Endothelial cell of umbilical vein (primary cell): ENCODE results near the gene H2BK1. TPM values are rescaled to one million over a fixed set of nuclear protein-coding genes. Genes with fewer than 3 reads are reported as not detected.

Source experiments
- BruUV-seq: library from RNA; stranded (reverse); fragments of 400-500 nt; replicated peaks from 2 replicates; lab custom pipeline; 2021; lab: Mats Ljungman, UMichigan
- CTCF ChIA-PET: fragments of 300-600, 350-600 bp; sonication (Branson Sonifier 250); formaldehyde crosslinking; loops from one replicate; lab custom pipeline; 2021; ENCODE audit warnings: antibody characterized with exemption, inconsistent platforms; lab: Charles Lee
- POLR2A ChIA-PET: fragments of 300-600, 350-600 bp; sonication (Branson Sonifier 250); formaldehyde crosslinking; loops from one replicate; lab custom pipeline; 2021; ENCODE audit warnings: antibody characterized with exemption, inconsistent platforms; lab: Charles Lee
- DNase-seq: peaks from one replicate; pipeline ENCODE4 v3.0.0-alpha.2; 2011; ENCODE audit warnings: low read depth, low spot score
- FAIRE-seq: peaks from 2 replicates; lab custom pipeline; 2011; peaks lifted over from hg19 to GRCh38; lab: Jason Lieb, UNC
- H2AFZ ChIP-seq: 2 replicates; pipeline ENCODE4 v1.6.0; 2012; ENCODE audit warnings: low read depth, low read length, control low read depth, inconsistent platforms
- H3K27ac ChIP-seq: 2 replicates; pipeline ENCODE4 v1.5.1; 2011; ENCODE audit warnings: low read depth, mild to moderate bottlenecking, control low read depth, low read length, moderate library complexity; ENCODE audit not compliant: insufficient read depth
- H3K27me3 ChIP-seq, 2 experiments: 2 replicates each; pipeline versions ENCODE4 v1.6.0 to v1.6.1; 2011; ENCODE audit warnings: low read length in 2 of 2, mixed read lengths in 1 of 2; ENCODE audit not compliant: control insufficient read depth in 2 of 2, insufficient read depth in 2 of 2
- H3K36me3 ChIP-seq, 2 experiments: 2 replicates in 1 of 2; 3 replicates in 1 of 2; pipeline ENCODE4 v1.5.1; 2011; ENCODE audit warnings: low read length in 2 of 2, mild to moderate bottlenecking in 1 of 2, moderate library complexity in 1 of 2; ENCODE audit not compliant: control insufficient read depth in 2 of 2, insufficient read depth in 2 of 2; ENCODE audit errors: extremely low read depth in 1 of 2
- H3K4me1 ChIP-seq: 3 replicates; pipeline ENCODE4 v1.5.1; 2011; ENCODE audit warnings: mild to moderate bottlenecking, low read length; ENCODE audit not compliant: control insufficient read depth, insufficient read depth; ENCODE audit errors: extremely low read depth
- H3K4me2 ChIP-seq: 2 replicates; pipeline ENCODE4 v1.6.1; 2011; ENCODE audit warnings: low read length, control low read depth, mixed read lengths; ENCODE audit not compliant: insufficient read depth
- H3K4me3 ChIP-seq, 3 experiments: fragments of 200-600 bp in 1 of 3; sonication (generic), shearing (Covaris generic) in 1 of 3; replicated peaks in 1 of 3; 2 replicates each; pipeline ENCODE4 v1.5.1; 2011 to 2016; ENCODE audit warnings: control low read depth in 3 of 3, low read length in 3 of 3, mild to moderate bottlenecking in 2 of 3, inconsistent platforms in 1 of 3, low read depth in 1 of 3, moderate library complexity in 1 of 3; ENCODE audit not compliant: insufficient read depth in 1 of 3
- H3K79me2 ChIP-seq: 2 replicates; pipeline ENCODE4 v1.6.0; 2012; ENCODE audit warnings: low read length, inconsistent platforms; ENCODE audit not compliant: control insufficient read depth, insufficient read depth
- H3K9ac ChIP-seq: replicated peaks from 2 replicates; pipeline ENCODE3; 2011; ENCODE audit warnings: low read length, control low read depth; ENCODE audit not compliant: insufficient read depth; ENCODE audit errors: extremely low read depth
- H3K9me1 ChIP-seq: replicated peaks from 3 replicates; pipeline ENCODE4 v1.6.0; 2011; ENCODE audit warnings: mild to moderate bottlenecking, low read length; ENCODE audit not compliant: control insufficient read depth, insufficient read depth; ENCODE audit errors: extremely low read depth
- H3K9me3 ChIP-seq: replicated peaks from 2 replicates; pipeline ENCODE4 v1.5.1; 2012; ENCODE audit warnings: low read length, inconsistent platforms; ENCODE audit not compliant: control insufficient read depth, insufficient read depth
- H4K20me1 ChIP-seq: replicated peaks from 2 replicates; pipeline ENCODE3; 2011; ENCODE audit warnings: mild to moderate bottlenecking, low read length; ENCODE audit not compliant: control insufficient read depth, insufficient read depth; ENCODE audit errors: extremely low read depth
- EZH2 ChIP-seq: IDR thresholded peaks from 2 replicates; pipeline ENCODE4 v1.6.1; 2012; ENCODE audit warnings: borderline replicate concordance, low read depth, mild to moderate bottlenecking, moderate library complexity, low read length, inconsistent platforms; ENCODE audit not compliant: severe bottlenecking
- FOS ChIP-seq: IDR thresholded peaks from 2 replicates; pipeline ENCODE4 v1.6.1; 2011; ENCODE audit warnings: mild to moderate bottlenecking, low read length, moderate library complexity, borderline replicate concordance; ENCODE audit not compliant: insufficient read depth
- GATA2 ChIP-seq: IDR thresholded peaks from 2 replicates; pipeline ENCODE4 v1.7.0; 2011; ENCODE audit warnings: low read depth, mild to moderate bottlenecking, moderate library complexity, mixed read lengths, low read length; ENCODE audit not compliant: insufficient read length, insufficient read depth
- JUN ChIP-seq: IDR thresholded peaks from 2 replicates; pipeline ENCODE4 v1.6.1; 2011; ENCODE audit warnings: borderline replicate concordance, low read depth; ENCODE audit not compliant: insufficient read length, insufficient read depth
- MYC ChIP-seq: IDR thresholded peaks from one replicate; pipeline ENCODE4 v1.6.1; 2011; ENCODE audit warnings: mild to moderate bottlenecking, low read depth, low read length
- POLR2A ChIP-seq: IDR thresholded peaks from 2 replicates; pipeline ENCODE4 v1.6.1; 2012; ENCODE audit warnings: low read depth, mild to moderate bottlenecking, control low read depth, low read length
- POLR2AphosphoS5 ChIP-seq: IDR thresholded peaks from 2 replicates; pipeline ENCODE4 v1.6.1; 2012; ENCODE audit warnings: low read depth, mild to moderate bottlenecking, control low read depth, low read length, moderate library complexity; ENCODE audit not compliant: insufficient read depth
- dilution Hi-C: fragments of 300-500 bp; cut with MboI; formaldehyde crosslinking; loops from one replicate; pipeline ENCODE4 v1.15.0; 2019; ENCODE audit warnings: low sequenced_read_pairs; ENCODE audit not compliant: extremely low pct_ligation_motif_present
- intact Hi-C: fragments of 100-400 bp; cut with micrococcal nuclease; formaldehyde crosslinking; loops from one replicate; pipeline ENCODE4 v1.10.0; 2022
- polyA plus RNA-seq, 4 experiments: library from polyadenylated mRNA; depleted of rRNA in 3 of 4; stranded (reverse) in 3 of 4; unstranded in 1 of 4; fragments of >200 nt; gene quantifications; 2 replicates each; pipeline versions ENCODE4 v1.2.1 to v1.2.3, GENCODE V29; 2011 to 2012; ENCODE audit warnings: missing spikeins in 1 of 4
- total RNA-seq: library from RNA; stranded (reverse); gene quantifications from 2 replicates; pipeline ENCODE4 v1.2.3, GENCODE V29; 2021
- TF ChIP-seq, protein P1 (sequence below), 2 donors: IDR thresholded peaks; 1 replicate in 1 of 2; 2 replicates in 1 of 2; pipeline ENCODE4 v1.5.1; 2011; ENCODE audit warnings: low read length in 2 of 2, mild to moderate bottlenecking in 2 of 2, moderate library complexity in 2 of 2, control low read depth in 1 of 2, inconsistent platforms in 1 of 2, low read depth in 1 of 2; ENCODE audit not compliant: insufficient read depth in 1 of 2; ENCODE audit errors: extremely low read depth in 1 of 2
- TF ChIP-seq, protein P2 (sequence below): IDR thresholded peaks from 2 replicates; pipeline ENCODE4 v1.6.1; 2011; ENCODE audit not compliant: insufficient read depth, insufficient read length

The H2BK1 gene
- total and polyA plus RNA-seq, 2 donors (not counting 3 experiments of a cell fraction or from before 2014, with no cell fraction given) = not detected

DNA sequence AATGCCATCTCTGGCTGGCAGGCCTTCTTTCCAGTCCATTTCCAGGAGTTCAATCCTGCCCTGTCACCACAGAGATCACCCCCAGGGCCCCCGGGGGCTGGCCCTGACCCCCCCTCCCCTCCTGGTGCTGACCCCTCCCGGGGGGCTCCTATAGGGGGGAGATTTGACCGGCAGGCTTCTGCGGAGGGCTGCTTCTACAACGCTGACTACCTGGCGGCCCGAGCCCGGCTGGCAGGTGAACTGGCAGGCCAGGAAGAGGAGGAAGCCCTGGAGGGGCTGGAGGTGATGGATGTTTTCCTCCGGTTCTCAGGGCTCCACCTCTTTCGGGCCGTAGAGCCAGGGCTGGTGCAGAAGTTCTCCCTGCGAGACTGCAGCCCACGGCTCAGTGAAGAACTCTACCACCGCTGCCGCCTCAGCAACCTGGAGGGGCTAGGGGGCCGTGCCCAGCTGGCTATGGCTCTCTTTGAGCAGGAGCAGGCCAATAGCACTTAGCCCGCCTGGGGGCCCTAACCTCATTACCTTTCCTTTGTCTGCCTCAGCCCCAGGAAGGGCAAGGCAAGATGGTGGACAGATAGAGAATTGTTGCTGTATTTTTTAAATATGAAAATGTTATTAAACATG is 28.0 kb upstream of the H2BK1 start:
- peaks cover 3 to 37% of the 10 kb centered on the region in 2 experiments for H3K36me3 ChIP-seq
- no TSS peak for BruUV-seq
- H3K4me2 ChIP-seq = no peak overlapping the region
- CTCF ChIA-PET = no interaction called here
- DNase-seq (no peak), FAIRE-seq (no peak)
- POLR2A ChIA-PET = no interaction called here
- H2AFZ ChIP-seq = no peak overlapping the region
- no peak overlapping the region for H3K9ac ChIP-seq
- H3K9me3 ChIP-seq = no peaks in the 10 kb centered on the region
- dilution Hi-C loops = no loop called here
- H4K20me1 ChIP-seq = no peaks in the 10 kb centered on the region
- no peak overlapping the region for H3K4me3 ChIP-seq
- H3K27ac ChIP-seq = no peak overlapping the region
- no peaks in the 10 kb centered on the region for H3K9me1 ChIP-seq
- TF ChIP-seq FOS = no peak
- TF ChIP-seq POLR2AphosphoS5 = no peak
- TF ChIP-seq, protein P1, sequence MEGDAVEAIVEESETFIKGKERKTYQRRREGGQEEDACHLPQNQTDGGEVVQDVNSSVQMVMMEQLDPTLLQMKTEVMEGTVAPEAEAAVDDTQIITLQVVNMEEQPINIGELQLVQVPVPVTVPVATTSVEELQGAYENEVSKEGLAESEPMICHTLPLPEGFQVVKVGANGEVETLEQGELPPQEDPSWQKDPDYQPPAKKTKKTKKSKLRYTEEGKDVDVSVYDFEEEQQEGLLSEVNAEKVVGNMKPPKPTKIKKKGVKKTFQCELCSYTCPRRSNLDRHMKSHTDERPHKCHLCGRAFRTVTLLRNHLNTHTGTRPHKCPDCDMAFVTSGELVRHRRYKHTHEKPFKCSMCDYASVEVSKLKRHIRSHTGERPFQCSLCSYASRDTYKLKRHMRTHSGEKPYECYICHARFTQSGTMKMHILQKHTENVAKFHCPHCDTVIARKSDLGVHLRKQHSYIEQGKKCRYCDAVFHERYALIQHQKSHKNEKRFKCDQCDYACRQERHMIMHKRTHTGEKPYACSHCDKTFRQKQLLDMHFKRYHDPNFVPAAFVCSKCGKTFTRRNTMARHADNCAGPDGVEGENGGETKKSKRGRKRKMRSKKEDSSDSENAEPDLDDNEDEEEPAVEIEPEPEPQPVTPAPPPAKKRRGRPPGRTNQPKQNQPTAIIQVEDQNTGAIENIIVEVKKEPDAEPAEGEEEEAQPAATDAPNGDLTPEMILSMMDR (IDR thresholded peaks at IDR 0.05; ENCODE audit: extremely low read depth in 1 of 2, insufficient read depth in 1 of 2, low read depth in 1 of 2, low read length in 2 of 2) = no peak
- TF ChIP-seq EZH2 = no peak
- no peak for TF ChIP-seq POLR2A
- TF ChIP-seq, protein P2, sequence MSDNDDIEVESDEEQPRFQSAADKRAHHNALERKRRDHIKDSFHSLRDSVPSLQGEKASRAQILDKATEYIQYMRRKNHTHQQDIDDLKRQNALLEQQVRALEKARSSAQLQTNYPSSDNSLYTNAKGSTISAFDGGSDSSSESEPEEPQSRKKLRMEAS = no peak
- no peak for TF ChIP-seq JUN
- no peak for TF ChIP-seq MYC
- no peak for TF ChIP-seq GATA2
- intact Hi-C loops = no loop called here
- peaks cover 31% of the 10 kb centered on the region for H3K79me2 ChIP-seq
- H3K27me3 ChIP-seq = no peaks in the 10 kb centered on the region
- H3K4me1 ChIP-seq = peaks cover 8% of the 10 kb centered on the region
